ENCODE measurements around the gene TRAPPC12. TPM values are rescaled to one million over a fixed set of nuclear protein-coding genes. Genes with fewer than 3 reads are reported as not detected.

Gene TRAPPC12
- total RNA-seq, 1 experiment from 2014 or later, result 86.0 TPM

DNA sequence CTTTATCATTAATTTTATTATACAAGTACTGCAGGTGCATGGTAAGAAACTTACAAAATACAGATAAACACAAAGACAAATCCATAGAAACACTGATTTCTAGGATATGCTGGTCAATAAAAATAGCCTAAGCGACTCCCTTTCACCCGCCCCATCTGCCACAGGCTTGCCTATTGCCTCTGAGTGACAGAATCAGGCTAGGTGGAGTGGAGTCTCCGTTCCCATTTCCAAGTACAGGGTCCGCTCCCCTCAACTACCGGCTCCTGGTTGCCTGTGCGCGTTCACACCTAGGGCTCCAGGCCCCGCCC is 201 bp upstream of the TRAPPC12 start:
- H3K9ac ChIP-seq (ENCODE audit: extremely low read depth, insufficient read length, low read length), result peak overlapping the region; percentile 52
- H2AFZ ChIP-seq (ENCODE audit: low read length), result no peak overlapping the region
- DNase-seq, result no peak

More for the DNA sequence above, 201 bp upstream of the TRAPPC12 start:
- Histone ChIP-seq H2BK120ac (ENCODE audit: low read depth, low read length, poor library complexity, severe bottlenecking) (no peak overlapping the region), H3K18ac (ENCODE audit: insufficient read length, low read depth, low read length) (no peak overlapping the region), H2AK5ac (ENCODE audit: insufficient read length, low read length) (no peak overlapping the region), H2BK5ac (ENCODE audit: insufficient read length, low read length) (no peak overlapping the region), H3K23ac (ENCODE audit: insufficient read length, low read depth, low read length) (no peak overlapping the region), H4K20me1 (ENCODE audit: control insufficient read depth, insufficient read depth, insufficient read length) (no peaks in the 10 kb centered on the region), H2BK12ac (ENCODE audit: insufficient read length, low read depth, low read length) (no peak overlapping the region), H4K8ac (replicated peaks; ENCODE audit: insufficient read length, low read depth, low read length) (no peak overlapping the region), H3K27me3 (ENCODE audit: insufficient read depth, low read length) (no peaks in the 10 kb centered on the region), H2BK20ac (ENCODE audit: low read depth, low read length, poor library complexity, severe bottlenecking) (no peak overlapping the region), H3K27ac (ENCODE audit: insufficient read length, low read depth, low read length) (no peak overlapping the region), H3K14ac (ENCODE audit: insufficient read depth, low read length) (no peak overlapping the region), H3K4me2 (ENCODE audit: insufficient read depth, insufficient read length, low read length) (peak overlapping the region; percentile 90), H3T11ph (ENCODE audit: low read length) (no peak overlapping the region), H3K79me2 (ENCODE audit: insufficient read depth, low read length) (peaks cover 5% of the 10 kb centered on the region; the same call in 1 of the 2 replicates), H3K56ac (ENCODE audit: insufficient read length, low read depth, low read length) (no peak overlapping the region), H3K9me3 (ENCODE audit: control insufficient read depth, low read depth, low read length) (no peaks in the 10 kb centered on the region), H4K5ac (ENCODE audit: insufficient read length, low read depth, low read length) (no peak overlapping the region), H3K4ac (ENCODE audit: low read depth, low read length) (no peak overlapping the region), H3K23me2 (ENCODE audit: insufficient read length, low read depth, low read length, poor library complexity, severe bottlenecking) (peaks cover 9% of the 10 kb centered on the region), H3K79me1 (ENCODE audit: insufficient read depth, low read depth, low read length, poor library complexity, severe bottlenecking) (peaks cover 6% of the 10 kb centered on the region), H3K4me1 (ENCODE audit: insufficient read depth, low read length) (peaks cover 2% of the 10 kb centered on the region; the same call in 1 of the 2 replicates), H2BK15ac (ENCODE audit: low read depth, low read length) (no peak overlapping the region), H4K91ac (ENCODE audit: insufficient read length, low read depth, low read length) (no peak overlapping the region)
- Mint-ChIP-seq H3K27ac (no peak overlapping the region; a peak in 1 of 7 replicates), H3K4me1 (peaks cover 21 to 27% of the 10 kb centered on the region in 2 experiments), H3K36me3 (ENCODE audit: insufficient read depth in 1 of 3, low read depth in 3 of 3) (peaks cover 8 to 19% (median 10%) of the 10 kb centered on the region in 3 experiments), H3K27me3 (ENCODE audit: low read depth) (no peaks in the 10 kb centered on the region), H3K9me3 (peaks cover 0 to 2% of the 10 kb centered on the region in 2 experiments; a peak in 1 of 5 replicates), H3K4me3 (peak overlapping the region; percentile 97)
- WGBS (ENCODE audit: extremely low coverage, insufficient read length, low lambda C conversion rate), result no CpG with 5 or more reads among the region's 8 CpGs
- TF ChIP-seq, protein P1, sequence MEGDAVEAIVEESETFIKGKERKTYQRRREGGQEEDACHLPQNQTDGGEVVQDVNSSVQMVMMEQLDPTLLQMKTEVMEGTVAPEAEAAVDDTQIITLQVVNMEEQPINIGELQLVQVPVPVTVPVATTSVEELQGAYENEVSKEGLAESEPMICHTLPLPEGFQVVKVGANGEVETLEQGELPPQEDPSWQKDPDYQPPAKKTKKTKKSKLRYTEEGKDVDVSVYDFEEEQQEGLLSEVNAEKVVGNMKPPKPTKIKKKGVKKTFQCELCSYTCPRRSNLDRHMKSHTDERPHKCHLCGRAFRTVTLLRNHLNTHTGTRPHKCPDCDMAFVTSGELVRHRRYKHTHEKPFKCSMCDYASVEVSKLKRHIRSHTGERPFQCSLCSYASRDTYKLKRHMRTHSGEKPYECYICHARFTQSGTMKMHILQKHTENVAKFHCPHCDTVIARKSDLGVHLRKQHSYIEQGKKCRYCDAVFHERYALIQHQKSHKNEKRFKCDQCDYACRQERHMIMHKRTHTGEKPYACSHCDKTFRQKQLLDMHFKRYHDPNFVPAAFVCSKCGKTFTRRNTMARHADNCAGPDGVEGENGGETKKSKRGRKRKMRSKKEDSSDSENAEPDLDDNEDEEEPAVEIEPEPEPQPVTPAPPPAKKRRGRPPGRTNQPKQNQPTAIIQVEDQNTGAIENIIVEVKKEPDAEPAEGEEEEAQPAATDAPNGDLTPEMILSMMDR (conservative IDR thresholded peaks at IDR 0.05), result no peak

Data from H9 (cell line).